Measurements from ENCODE around the gene UBE2H.

DNA sequence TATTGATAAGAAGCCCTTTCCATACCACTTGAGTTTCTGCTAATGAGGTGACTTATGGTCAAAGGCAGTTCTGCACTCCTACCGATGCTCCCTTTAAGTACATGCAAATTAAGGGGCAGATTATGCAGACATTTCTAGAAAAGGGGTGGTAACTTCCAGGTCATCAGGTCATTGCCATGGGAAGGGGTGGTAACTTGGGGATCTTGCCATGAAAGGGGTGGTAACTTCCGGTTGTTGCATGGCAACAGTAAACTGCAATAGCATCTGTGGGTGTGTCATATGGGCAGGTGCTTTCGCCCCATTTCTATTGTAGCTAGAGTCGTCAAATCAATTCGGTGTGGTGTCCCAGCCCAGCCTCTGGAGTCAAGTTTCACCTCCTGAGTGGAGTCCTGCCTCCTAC lies 150.9 kb downstream of the UBE2H start:
- TF ChIP-seq, protein P1, sequence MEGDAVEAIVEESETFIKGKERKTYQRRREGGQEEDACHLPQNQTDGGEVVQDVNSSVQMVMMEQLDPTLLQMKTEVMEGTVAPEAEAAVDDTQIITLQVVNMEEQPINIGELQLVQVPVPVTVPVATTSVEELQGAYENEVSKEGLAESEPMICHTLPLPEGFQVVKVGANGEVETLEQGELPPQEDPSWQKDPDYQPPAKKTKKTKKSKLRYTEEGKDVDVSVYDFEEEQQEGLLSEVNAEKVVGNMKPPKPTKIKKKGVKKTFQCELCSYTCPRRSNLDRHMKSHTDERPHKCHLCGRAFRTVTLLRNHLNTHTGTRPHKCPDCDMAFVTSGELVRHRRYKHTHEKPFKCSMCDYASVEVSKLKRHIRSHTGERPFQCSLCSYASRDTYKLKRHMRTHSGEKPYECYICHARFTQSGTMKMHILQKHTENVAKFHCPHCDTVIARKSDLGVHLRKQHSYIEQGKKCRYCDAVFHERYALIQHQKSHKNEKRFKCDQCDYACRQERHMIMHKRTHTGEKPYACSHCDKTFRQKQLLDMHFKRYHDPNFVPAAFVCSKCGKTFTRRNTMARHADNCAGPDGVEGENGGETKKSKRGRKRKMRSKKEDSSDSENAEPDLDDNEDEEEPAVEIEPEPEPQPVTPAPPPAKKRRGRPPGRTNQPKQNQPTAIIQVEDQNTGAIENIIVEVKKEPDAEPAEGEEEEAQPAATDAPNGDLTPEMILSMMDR (IDR thresholded peaks at IDR 0.05), result no peak
- no peak for TF ChIP-seq POLR2A (IDR thresholded peaks at IDR 0.05)
